HepG2 (cell line): ENCODE measurements around the gene PISD. TPM values are rescaled to one million over a fixed set of nuclear protein-coding genes. Genes with fewer than 3 reads are reported as not detected.

ENCODE experiments used
- GRHL1 ChIP-seq: sonication (generic); formaldehyde crosslinking; conservative IDR thresholded peaks from 2 replicates; pipeline ENCODE4 v1.8.0; 2022; ENCODE audit warnings: missing genetic modification reagents
- IRF1 ChIP-seq: sonication (generic); formaldehyde crosslinking; IDR thresholded peaks from 2 replicates; pipeline ENCODE4 v1.4.0; 2020; ENCODE audit warnings: low read depth, mild to moderate bottlenecking, missing genetic modification reagents
- MTERF4 ChIP-seq: sonication (generic); formaldehyde crosslinking; IDR thresholded peaks from 2 replicates; pipeline ENCODE4 v1.8.0; 2023; ENCODE audit warnings: mild to moderate bottlenecking, missing genetic modification reagents
- RBAK ChIP-seq: sonication (generic); formaldehyde crosslinking; IDR thresholded peaks from 2 replicates; pipeline ENCODE4 v1.5.1; 2020; ENCODE audit warnings: mild to moderate bottlenecking, missing genetic modification reagents
- REL ChIP-seq: sonication (generic); formaldehyde crosslinking; conservative IDR thresholded peaks from 2 replicates; pipeline ENCODE4 v1.8.0; 2022; ENCODE audit warnings: mild to moderate bottlenecking, missing genetic modification reagents, moderate library complexity
- SIN3A ChIP-seq: IDR thresholded peaks from 2 replicates; pipeline ENCODE4 v1.6.1; 2011; ENCODE audit warnings: low read depth, mild to moderate bottlenecking, control low read depth, low read length, borderline replicate concordance
- SP1 ChIP-seq, 2 experiments: fragments of 450-650 bp in 1 of 2; sonication (generic) in 1 of 2; formaldehyde crosslinking in 1 of 2; IDR thresholded peaks; 2 replicates each; pipeline versions ENCODE4 v1.4.0 to v1.6.1; 2016 to 2020; ENCODE audit warnings: missing genetic modification reagents in 1 of 2
- TARDBP ChIP-seq: sonication (generic); formaldehyde crosslinking; IDR thresholded peaks from 2 replicates; pipeline ENCODE4 v1.8.0; 2022; ENCODE audit warnings: mild to moderate bottlenecking, missing genetic modification reagents
- TCF7 ChIP-seq: sonication (generic); IDR thresholded peaks from 2 replicates; pipeline ENCODE4 v1.6.1; 2016; ENCODE audit warnings: antibody characterized with exemption, low read depth
- ZFP36L2 ChIP-seq: sonication (generic); formaldehyde crosslinking; IDR thresholded peaks from 2 replicates; pipeline ENCODE4 v1.4.0; 2020; ENCODE audit warnings: missing genetic modification reagents
- ZNF343 ChIP-seq: sonication (generic); formaldehyde crosslinking; IDR thresholded peaks from 2 replicates; pipeline ENCODE4 v1.4.0; 2020; ENCODE audit warnings: mild to moderate bottlenecking, missing genetic modification reagents
- ZNF44 ChIP-seq: sonication (generic); formaldehyde crosslinking; IDR thresholded peaks from 2 replicates; pipeline ENCODE4 v1.5.1; 2020; ENCODE audit warnings: mild to moderate bottlenecking, missing genetic modification reagents
- ZNF562 ChIP-seq: sonication (generic); formaldehyde crosslinking; IDR thresholded peaks from 2 replicates; pipeline ENCODE4 v1.8.0; 2022; ENCODE audit warnings: missing genetic modification reagents, borderline replicate concordance
- ZNF616 ChIP-seq: sonication (generic); formaldehyde crosslinking; IDR thresholded peaks from 2 replicates; pipeline ENCODE4 v1.5.0; 2020; ENCODE audit warnings: low read depth, mild to moderate bottlenecking, missing genetic modification reagents
- ZNF737 ChIP-seq: sonication (generic); formaldehyde crosslinking; IDR thresholded peaks from 2 replicates; pipeline ENCODE4 v1.5.0; 2020; ENCODE audit warnings: missing genetic modification reagents, mild to moderate bottlenecking, borderline replicate concordance
- polyA plus RNA-seq, 8 experiments: library from polyadenylated mRNA; depleted of rRNA in 3 of 8; stranded (reverse) in 7 of 8; unstranded in 1 of 8; fragments of >200 nt; fragmentation: Illumina TruSeq in 4 of 8; extraction: Trizol in 4 of 8; gene quantifications; 2 replicates each; pipeline versions ENCODE4 v1.2.1 to v1.2.3, GENCODE V29; 2011 to 2016; ENCODE audit warnings: low read depth in 4 of 8, missing spikeins in 1 of 8, mixed read lengths in 1 of 8; ENCODE audit not compliant: insufficient read depth in 1 of 8
- total RNA-seq, 5 experiments: library from RNA; depleted of rRNA; stranded (reverse); fragments of >200 nt; fragmentation: Illumina TruSeq; extraction: Trizol; gene quantifications; 2 replicates each; pipeline ENCODE4 v1.2.3, GENCODE V29; 2016; ENCODE audit warnings: low read depth in 1 of 5
- TF ChIP-seq, protein P1 (sequence below): sonication (generic); formaldehyde crosslinking; IDR thresholded peaks from 2 replicates; pipeline ENCODE4 v1.8.0; 2022; ENCODE audit warnings: low read depth, missing genetic modification reagents
- TF ChIP-seq, protein P2 (sequence below): sonication (generic); formaldehyde crosslinking; IDR thresholded peaks from 2 replicates; pipeline ENCODE4 v1.9.0; 2021; ENCODE audit warnings: mild to moderate bottlenecking, missing genetic modification reagents

Gene PISD
- total and polyA plus RNA-seq, 2 of the 13 experiments (the other 11 are each of a cell fraction or from before 2014, with no cell fraction given) = 30.1 to 47.7 TPM

GRCh38 chr22:31586137-31586920 lies 75.7 kb downstream of the PISD start (continued):
- TF ChIP-seq ZNF44 (CRISPR knock-in tag) (no peak), RBAK (CRISPR knock-in tag) (no peak), ZNF737 (CRISPR knock-in tag) (no peak), ZNF616 (CRISPR knock-in tag) (no peak), ZFP36L2 (no peak), SP1 (IDR thresholded peaks at IDR 0.05) (no peak), SP1 (CRISPR knock-in tag; IDR thresholded peaks at IDR 0.05) (no peak), ZNF562 (CRISPR knock-in tag) (no peak), MTERF4 (no peak), GRHL1 (CRISPR knock-in tag) (no peak), TCF7 (peak; percentile 92), IRF1 (CRISPR knock-in tag) (no peak), TARDBP (CRISPR knock-in tag) (peak; percentile 74), REL (CRISPR knock-in tag) (no peak), SIN3A (no peak), ZNF343 (CRISPR knock-in tag) (no peak)
- TF ChIP-seq, protein P1, sequence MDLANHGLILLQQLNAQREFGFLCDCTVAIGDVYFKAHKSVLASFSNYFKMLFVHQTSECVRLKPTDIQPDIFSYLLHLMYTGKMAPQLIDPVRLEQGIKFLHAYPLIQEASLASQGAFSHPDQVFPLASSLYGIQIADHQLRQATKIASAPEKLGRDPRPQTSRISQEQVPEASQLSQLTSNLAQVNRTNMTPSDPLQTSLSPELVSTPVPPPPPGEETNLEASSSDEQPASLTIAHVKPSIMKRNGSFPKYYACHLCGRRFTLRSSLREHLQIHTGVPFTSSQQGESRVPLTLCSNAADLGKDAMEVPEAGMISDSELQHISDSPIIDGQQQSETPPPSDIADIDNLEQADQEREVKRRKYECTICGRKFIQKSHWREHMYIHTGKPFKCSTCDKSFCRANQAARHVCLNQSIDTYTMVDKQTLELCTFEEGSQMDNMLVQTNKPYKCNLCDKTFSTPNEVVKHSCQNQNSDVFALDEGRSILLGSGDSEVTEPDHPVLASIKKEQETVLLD = no peak
- TF ChIP-seq, protein P2, sequence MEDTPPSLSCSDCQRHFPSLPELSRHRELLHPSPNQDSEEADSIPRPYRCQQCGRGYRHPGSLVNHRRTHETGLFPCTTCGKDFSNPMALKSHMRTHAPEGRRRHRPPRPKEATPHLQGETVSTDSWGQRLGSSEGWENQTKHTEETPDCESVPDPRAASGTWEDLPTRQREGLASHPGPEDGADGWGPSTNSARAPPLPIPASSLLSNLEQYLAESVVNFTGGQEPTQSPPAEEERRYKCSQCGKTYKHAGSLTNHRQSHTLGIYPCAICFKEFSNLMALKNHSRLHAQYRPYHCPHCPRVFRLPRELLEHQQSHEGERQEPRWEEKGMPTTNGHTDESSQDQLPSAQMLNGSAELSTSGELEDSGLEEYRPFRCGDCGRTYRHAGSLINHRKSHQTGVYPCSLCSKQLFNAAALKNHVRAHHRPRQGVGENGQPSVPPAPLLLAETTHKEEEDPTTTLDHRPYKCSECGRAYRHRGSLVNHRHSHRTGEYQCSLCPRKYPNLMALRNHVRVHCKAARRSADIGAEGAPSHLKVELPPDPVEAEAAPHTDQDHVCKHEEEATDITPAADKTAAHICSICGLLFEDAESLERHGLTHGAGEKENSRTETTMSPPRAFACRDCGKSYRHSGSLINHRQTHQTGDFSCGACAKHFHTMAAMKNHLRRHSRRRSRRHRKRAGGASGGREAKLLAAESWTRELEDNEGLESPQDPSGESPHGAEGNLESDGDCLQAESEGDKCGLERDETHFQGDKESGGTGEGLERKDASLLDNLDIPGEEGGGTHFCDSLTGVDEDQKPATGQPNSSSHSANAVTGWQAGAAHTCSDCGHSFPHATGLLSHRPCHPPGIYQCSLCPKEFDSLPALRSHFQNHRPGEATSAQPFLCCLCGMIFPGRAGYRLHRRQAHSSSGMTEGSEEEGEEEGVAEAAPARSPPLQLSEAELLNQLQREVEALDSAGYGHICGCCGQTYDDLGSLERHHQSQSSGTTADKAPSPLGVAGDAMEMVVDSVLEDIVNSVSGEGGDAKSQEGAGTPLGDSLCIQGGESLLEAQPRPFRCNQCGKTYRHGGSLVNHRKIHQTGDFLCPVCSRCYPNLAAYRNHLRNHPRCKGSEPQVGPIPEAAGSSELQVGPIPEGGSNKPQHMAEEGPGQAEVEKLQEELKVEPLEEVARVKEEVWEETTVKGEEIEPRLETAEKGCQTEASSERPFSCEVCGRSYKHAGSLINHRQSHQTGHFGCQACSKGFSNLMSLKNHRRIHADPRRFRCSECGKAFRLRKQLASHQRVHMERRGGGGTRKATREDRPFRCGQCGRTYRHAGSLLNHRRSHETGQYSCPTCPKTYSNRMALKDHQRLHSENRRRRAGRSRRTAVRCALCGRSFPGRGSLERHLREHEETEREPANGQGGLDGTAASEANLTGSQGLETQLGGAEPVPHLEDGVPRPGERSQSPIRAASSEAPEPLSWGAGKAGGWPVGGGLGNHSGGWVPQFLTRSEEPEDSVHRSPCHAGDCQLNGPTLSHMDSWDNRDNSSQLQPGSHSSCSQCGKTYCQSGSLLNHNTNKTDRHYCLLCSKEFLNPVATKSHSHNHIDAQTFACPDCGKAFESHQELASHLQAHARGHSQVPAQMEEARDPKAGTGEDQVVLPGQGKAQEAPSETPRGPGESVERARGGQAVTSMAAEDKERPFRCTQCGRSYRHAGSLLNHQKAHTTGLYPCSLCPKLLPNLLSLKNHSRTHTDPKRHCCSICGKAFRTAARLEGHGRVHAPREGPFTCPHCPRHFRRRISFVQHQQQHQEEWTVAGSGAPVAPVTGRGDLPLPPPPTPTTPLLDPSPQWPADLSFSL (CRISPR knock-in tag) = no peak
